Aorta (tissue), 5 donors: ENCODE data around the gene SULT4A1. TPM values are rescaled to one million over a fixed set of nuclear protein-coding genes. Genes with fewer than 3 reads are reported as not detected.
A peak's percentile ranks its signal among the peaks of the same experiment; 100 is the strongest.

Experiments used
- ATAC-seq: fragments of 200-7000 bp; cut with Tn5 transposase; one replicate; pipeline ENCODE4 v1.9.1; 2022; ENCODE audit warnings: moderate library complexity; ENCODE audit not compliant: low FRiP score
- DNase-seq, 2 donors: peaks; one replicate each; pipeline ENCODE4 v3.0.0-alpha.2; 2020
- H3K27ac ChIP-seq, 2 donors: one replicate each; pipeline ENCODE4 v1.5.1; 2013; ENCODE audit warnings: low read length in 2 of 2, mild to moderate bottlenecking in 2 of 2, moderate library complexity in 2 of 2, control low read depth in 1 of 2, inconsistent platforms in 1 of 2, low read depth in 1 of 2
- H3K27me3 ChIP-seq, 2 donors: one replicate each; pipeline ENCODE4 v1.6.1; 2013; ENCODE audit warnings: control low read depth in 1 of 2, low read length in 1 of 2, mild to moderate bottlenecking in 1 of 2, moderate library complexity in 1 of 2; ENCODE audit not compliant: insufficient read depth in 2 of 2, control insufficient read depth in 1 of 2
- H3K36me3 ChIP-seq, 2 donors: one replicate each; pipeline ENCODE4 v1.6.1; 2013; ENCODE audit warnings: control low read depth in 1 of 2, low read length in 1 of 2, mild to moderate bottlenecking in 1 of 2; ENCODE audit not compliant: insufficient read depth in 2 of 2, control insufficient read depth in 1 of 2
- H3K4me1 ChIP-seq, 2 donors: one replicate each; pipeline ENCODE4 v1.6.1; 2013; ENCODE audit warnings: low read length in 2 of 2, control low read depth in 1 of 2, mild to moderate bottlenecking in 1 of 2, moderate library complexity in 1 of 2; ENCODE audit not compliant: insufficient read depth in 2 of 2, control insufficient read depth in 1 of 2
- H3K4me3 ChIP-seq, 2 donors: one replicate each; pipeline ENCODE4 v1.5.1; 2013; ENCODE audit warnings: low read length in 2 of 2, control low read depth in 1 of 2, mild to moderate bottlenecking in 1 of 2
- H3K9me3 ChIP-seq: one replicate; pipeline ENCODE4 v1.6.1; 2013; ENCODE audit warnings: mild to moderate bottlenecking, low read length; ENCODE audit not compliant: control insufficient read depth
- WGBS, 2 donors: extraction: QIAGEN DNeasy Blood & Tissue Kit; methylation state at CpG; one replicate each; pipeline ENCODE4 v1.1.7; 2013; 5-methylcytosine and 5-hydroxymethylcytosine counted together
- intact Hi-C, 2 donors: fragments of 100-400 bp; cut with DNase I; formaldehyde crosslinking; loops; one replicate each; pipeline versions ENCODE4 v1.14.2 to v1.15.0; 2022
- polyA plus RNA-seq, 2 donors: library from polyadenylated mRNA; stranded (reverse); fragments of 200-250 nt; gene quantifications; one replicate each; pipeline ENCODE4 v1.2.3, GENCODE V29; 2013
- total RNA-seq, 2 donors: library from RNA; stranded (reverse); fragmentation: NEBNext Ultra II Directional; extraction: Animal tissue kit (Norgen Biotek cat#: 25700); gene quantifications; one replicate each; pipeline ENCODE4 v1.2.1, GENCODE V29; 2021
- donor health status: healthy with polysubstance abuse.
- donor health status: Bipolar disorder and iron deficiency.
- donor health status: DM: no; HTN: no; CAD: no.
- donor health status: DM: no; HTN: no; CAD: no.
- donor health status: DM: yes; HTN: yes; CAD: no.

The SULT4A1 gene
- total and polyA plus RNA-seq, 4 donors, result 2.6 TPM; not detected in 3

GRCh38 chr22:43831561-43832392, 30.5 kb downstream of the SULT4A1 start:
- Histone ChIP-seq H3K36me3 (no peaks in the 10 kb centered on the region), H3K4me1 (no peaks in the 10 kb centered on the region), H3K27ac (no peak overlapping the region), H3K27me3 (no peaks in the 10 kb centered on the region), H3K4me3 (no peak overlapping the region), H3K9me3 (no peaks in the 10 kb centered on the region)
- DNase-seq (peak in 1 of 2 donors; percentile 68), ATAC-seq (no peak)
- 95 to 96% methylated on average over 33 of the region's 33 CpGs for WGBS, 2 donors
- intact Hi-C loops, result no loop called here

- intact Hi-C loops, result no loop called here
- no peak overlapping the region for H3K27ac ChIP-seq
- 81 to 83% methylated on average over 12 of the region's 12 CpGs for WGBS, 2 donors
These were observed 31.3 kb downstream of the SULT4A1 start for GRCh38 chr22:43830931-43831560.

GRCh38 chr22:43829904-43830851, 32.1 kb downstream of the SULT4A1 start:
- DNase-seq (peak in 1 of 2 donors; percentile 80), ATAC-seq (peak; percentile 11)
- H3K27ac ChIP-seq, result no peak overlapping the region
- no peaks in the 10 kb centered on the region for H3K27me3 ChIP-seq
- intact Hi-C loops, result loop anchor here in 1 of 2 donors (10.0 kb wide), 1 partner anchor 435 kb away; no protein-coding TSS in a partner anchor
- H3K4me3 ChIP-seq, result no peak overlapping the region
- H3K36me3 ChIP-seq, result no peaks in the 10 kb centered on the region
- H3K9me3 ChIP-seq, result no peaks in the 10 kb centered on the region
- 46 to 47% methylated on average over 33 of the region's 33 CpGs for WGBS, 2 donors
- no peaks in the 10 kb centered on the region for H3K4me1 ChIP-seq

More at GRCh38 chr22:43830931-43831560, 31.3 kb downstream of the SULT4A1 start:
- no peaks in the 10 kb centered on the region for H3K4me1 ChIP-seq
- no peaks in the 10 kb centered on the region for H3K36me3 ChIP-seq
- ATAC-seq, result no peak
- no peaks in the 10 kb centered on the region for H3K27me3 ChIP-seq
- DNase-seq, result peak in 1 of 2 donors; percentile 59
- no peaks in the 10 kb centered on the region for H3K9me3 ChIP-seq
- H3K4me3 ChIP-seq, result no peak overlapping the region

GRCh38 chr22:43828998-43829782, 33.1 kb downstream of the SULT4A1 start:
- intact Hi-C loops, result loop anchor here in 1 of 2 donors (10.0 kb wide), 1 partner anchor 434 kb away; no protein-coding TSS in a partner anchor
- H3K4me1 ChIP-seq, result no peaks in the 10 kb centered on the region
- 17 to 23% methylated on average over 20 of the region's 20 CpGs for WGBS, 2 donors

GRCh38 chr22:43828725-43828997, 33.7 kb downstream of the SULT4A1 start:
- H3K9me3 ChIP-seq, result no peaks in the 10 kb centered on the region
- WGBS, 2 donors, result 62 to 64% methylated on average over 6 of the region's 6 CpGs
- no peaks in the 10 kb centered on the region for H3K36me3 ChIP-seq
- no peak overlapping the region for H3K4me3 ChIP-seq
- DNase-seq (no peak), ATAC-seq (no peak)
- no peaks in the 10 kb centered on the region for H3K4me1 ChIP-seq
- no peak overlapping the region for H3K27ac ChIP-seq
- intact Hi-C loops, result loop anchor here in 1 of 2 donors (10.0 kb wide), 1 partner anchor 434 kb away; no protein-coding TSS in a partner anchor
- no peaks in the 10 kb centered on the region for H3K27me3 ChIP-seq

More at GRCh38 chr22:43828998-43829782, 33.1 kb downstream of the SULT4A1 start:
- H3K27me3 ChIP-seq, result no peaks in the 10 kb centered on the region
- DNase-seq (peak in 1 of 2 donors; percentile 83), ATAC-seq (peak; percentile 51)
- no peaks in the 10 kb centered on the region for H3K36me3 ChIP-seq
- H3K4me3 ChIP-seq, result no peak overlapping the region
- no peaks in the 10 kb centered on the region for H3K9me3 ChIP-seq
- H3K27ac ChIP-seq, result no peak overlapping the region

- DNase-seq, result peak in 1 of 2 donors; percentile 68
- no peaks in the 10 kb centered on the region for H3K4me1 ChIP-seq
- H3K36me3 ChIP-seq, result no peaks in the 10 kb centered on the region
- no peak overlapping the region for H3K27ac ChIP-seq
- no peaks in the 10 kb centered on the region for H3K9me3 ChIP-seq
- WGBS, 2 donors, result 92 to 93% methylated on average over 16 of the region's 16 CpGs
- no peaks in the 10 kb centered on the region for H3K27me3 ChIP-seq
- ATAC-seq, result no peak
- intact Hi-C loops, result loop anchor here in 1 of 2 donors (10.0 kb wide), 1 partner anchor 433 kb away; no protein-coding TSS in a partner anchor
- no peak overlapping the region for H3K4me3 ChIP-seq
These were observed 34.2 kb downstream of the SULT4A1 start for GRCh38 chr22:43827926-43828724.

GRCh38 chr22:43827003-43827735, 35.1 kb downstream of the SULT4A1 start:
- H3K9me3 ChIP-seq, result no peaks in the 10 kb centered on the region
- H3K27me3 ChIP-seq, result no peaks in the 10 kb centered on the region
- H3K4me3 ChIP-seq, result no peak overlapping the region
- H3K4me1 ChIP-seq, result no peaks in the 10 kb centered on the region
- 34 to 39% methylated on average over 13 of the region's 13 CpGs for WGBS, 2 donors
- intact Hi-C loops, result loop anchor here in 1 of 2 donors (10.0 kb wide), 1 partner anchor 432 kb away; no protein-coding TSS in a partner anchor
- ATAC-seq, result no peak
- no peak for DNase-seq
- H3K27ac ChIP-seq, result no peak overlapping the region
- H3K36me3 ChIP-seq, result no peaks in the 10 kb centered on the region
